Nephron (organoid): ENCODE results near the gene BBOF1.

ENCODE experiments used
- H3K27ac Mint-ChIP-seq, 3 experiments: 2 replicates each; pipeline ENCODE4 v1.8.0; 2020; ENCODE audit warnings: mixed read lengths in 3 of 3, mild to moderate bottlenecking in 2 of 3, moderate library complexity in 1 of 3
- H3K27me3 Mint-ChIP-seq: 2 replicates; pipeline ENCODE4 v1.8.0; 2021; ENCODE audit warnings: low read depth, mild to moderate bottlenecking, moderate library complexity, mixed read lengths
- H3K36me3 Mint-ChIP-seq: 2 replicates; pipeline ENCODE4 v1.8.0; 2020; ENCODE audit warnings: low read depth, mixed read lengths
- H3K4me1 Mint-ChIP-seq: 2 replicates; pipeline ENCODE4 v1.8.0; 2020; ENCODE audit warnings: mixed read lengths
- H3K4me3 Mint-ChIP-seq, 3 experiments: 2 replicates each; pipeline ENCODE4 v1.8.0; 2020; ENCODE audit warnings: mild to moderate bottlenecking in 3 of 3, mixed read lengths in 3 of 3, moderate library complexity in 2 of 3
- H3K9me3 Mint-ChIP-seq: 2 replicates; pipeline ENCODE4 v1.8.0; 2020; ENCODE audit warnings: mixed read lengths
- CTCF ChIP-seq, 3 experiments: fragments of 200-600 bp; sonication (generic); IDR thresholded peaks; one replicate each; pipeline ENCODE4 v1.5.0; 2021; ENCODE audit warnings: antibody characterized with exemption in 3 of 3; ENCODE audit not compliant: unreplicated experiment in 3 of 3

The BBOF1 gene

DNA sequence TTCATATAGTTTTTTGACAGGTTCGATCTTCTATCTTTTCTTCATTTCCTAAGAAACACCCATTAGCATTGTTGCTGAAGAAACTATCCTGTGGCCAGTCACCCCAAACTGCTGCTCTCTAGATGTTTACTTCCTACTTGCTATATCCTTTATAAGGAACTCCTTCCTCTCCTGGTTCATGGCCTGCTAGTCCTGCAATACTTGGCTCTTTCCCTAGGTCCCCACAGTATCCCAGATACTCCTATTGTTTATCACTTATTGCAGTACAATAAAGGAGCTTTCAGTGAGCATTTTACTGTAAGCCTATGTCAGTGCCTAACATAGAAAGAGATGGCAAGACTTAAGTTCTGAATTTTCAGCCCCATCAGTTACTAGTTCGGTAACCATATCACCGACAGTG is 62.3 kb downstream of the BBOF1 start:
- H3K27ac Mint-ChIP-seq: no peak overlapping the region

GRCh38 chr14:74083161-74083560 is 64.0 kb downstream of the BBOF1 start:
- Mint-ChIP-seq H3K4me3 (peak overlapping the region; percentile 93 to 97 (median 95)), H3K36me3 (peaks cover under 1% of the 10 kb centered on the region), H3K9me3 (no peaks in the 10 kb centered on the region), H3K4me1 (peaks cover 16% of the 10 kb centered on the region), H3K27me3 (no peaks in the 10 kb centered on the region), H3K27ac (peak overlapping the region in 1 of 3 experiments; percentile 97)
- TF ChIP-seq CTCF (IDR thresholded peaks at IDR 0.05; ENCODE audit: unreplicated experiment in 3 of 3): no peak

More for the DNA sequence above, 62.3 kb downstream of the BBOF1 start:
- Mint-ChIP-seq H3K4me1 (peaks cover 16% of the 10 kb centered on the region), H3K4me3 (peak overlapping the region; percentile 37 to 47 (median 46)), H3K36me3 (peaks cover 12% of the 10 kb centered on the region), H3K27me3 (no peaks in the 10 kb centered on the region), H3K9me3 (no peaks in the 10 kb centered on the region)
- no peak for TF ChIP-seq CTCF (IDR thresholded peaks at IDR 0.05; ENCODE audit: unreplicated experiment in 3 of 3)

DNA sequence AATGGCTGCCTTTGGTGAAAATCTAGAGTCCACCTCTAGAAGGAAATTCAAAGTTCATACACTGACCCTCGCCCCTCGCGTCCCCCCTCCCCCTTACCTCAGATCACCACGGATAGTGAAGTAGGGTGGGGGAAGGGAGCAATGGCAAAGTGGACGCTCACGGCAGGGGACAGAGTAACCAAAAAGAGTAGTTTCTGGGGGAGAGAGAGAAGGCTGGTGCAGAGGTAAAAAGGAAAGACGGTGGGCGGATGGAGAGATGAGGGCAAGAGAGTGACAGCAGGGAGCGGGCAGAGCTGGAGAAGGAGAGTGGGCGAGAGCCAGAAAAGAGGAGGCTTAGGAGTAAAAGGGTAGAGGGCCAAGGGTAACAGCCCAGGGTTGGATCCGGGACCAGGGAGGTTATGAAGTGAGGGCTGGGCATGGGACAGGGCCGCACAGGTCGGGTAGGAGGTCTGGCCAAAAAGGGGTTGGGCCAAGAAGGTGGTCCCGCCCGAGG is 64.7 kb downstream of the BBOF1 start:
- H3K36me3 Mint-ChIP-seq: no peaks in the 10 kb centered on the region
- no peaks in the 10 kb centered on the region for H3K27me3 Mint-ChIP-seq
- H3K27ac Mint-ChIP-seq: peak overlapping the region; percentile 59 to 97 (median 75)
- H3K4me3 Mint-ChIP-seq: peak overlapping the region; percentile 93 to 97 (median 95)
- TF ChIP-seq CTCF (IDR thresholded peaks at IDR 0.05; ENCODE audit: unreplicated experiment in 3 of 3): no peak
- H3K9me3 Mint-ChIP-seq: no peaks in the 10 kb centered on the region
- peaks cover 16% of the 10 kb centered on the region for H3K4me1 Mint-ChIP-seq

DNA sequence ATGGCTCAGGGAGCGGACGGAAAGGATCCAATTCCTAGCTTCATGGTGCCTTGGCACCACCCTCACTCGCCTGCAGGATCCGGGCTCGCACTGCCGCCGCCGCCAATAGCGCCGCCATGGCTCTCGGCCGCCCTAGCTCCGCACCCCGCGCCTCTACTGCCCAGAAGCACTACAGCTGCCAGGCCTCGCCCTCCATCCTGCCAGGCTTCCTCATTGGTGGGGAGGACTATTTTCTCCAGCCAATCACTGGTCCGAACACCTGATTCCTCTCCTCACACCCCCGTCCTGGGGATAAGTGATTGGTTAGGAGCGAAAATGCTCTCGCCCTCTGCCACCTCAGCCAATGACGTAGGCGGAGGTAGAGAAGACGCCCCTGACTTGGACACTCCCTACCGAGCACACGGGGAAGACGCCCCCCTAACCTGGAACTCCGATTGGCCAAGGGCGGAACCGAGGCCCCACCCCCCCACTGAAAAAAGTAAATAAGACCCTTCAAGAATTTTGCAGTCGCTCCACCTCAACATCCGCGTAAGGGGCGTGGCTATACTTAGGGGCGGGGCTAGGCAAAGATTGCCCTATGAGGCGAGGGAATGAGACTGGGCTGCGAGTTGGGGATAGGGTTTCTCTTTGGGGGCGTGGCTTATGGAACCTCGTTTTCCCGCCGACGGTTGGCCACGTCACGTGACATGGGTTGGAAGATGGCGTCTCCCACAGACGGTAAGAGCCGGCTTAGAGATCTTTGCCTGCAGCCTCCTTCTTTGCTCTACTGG is 65.3 kb downstream of the BBOF1 start, which contains the start of the genes ALDH6A1 and LIN52:
TSS of gene ALDH6A1 (minus strand) at position 177 of the 770 bp plus-strand sequence. CDS start at position 118, 59 bp downstream.
TSS of gene LIN52 (plus strand) at position 680 of the 770 bp plus-strand sequence. CDS start at position 699, 19 bp downstream.
- Mint-ChIP-seq H3K4me3 (peak within 1 kb of the TSS; percentile 93 to 97 (median 95)), H3K9me3 (no peaks in the 10 kb centered on the region), H3K4me1 (peaks cover 16% of the 10 kb centered on the region), H3K27me3 (no peaks in the 10 kb centered on the region), H3K36me3 (no peaks in the 10 kb centered on the region), H3K27ac (peak within 1 kb of the TSS; percentile 59 to 97 (median 75))
- no peak for TF ChIP-seq CTCF (IDR thresholded peaks at IDR 0.05; ENCODE audit: unreplicated experiment in 3 of 3)

DNA sequence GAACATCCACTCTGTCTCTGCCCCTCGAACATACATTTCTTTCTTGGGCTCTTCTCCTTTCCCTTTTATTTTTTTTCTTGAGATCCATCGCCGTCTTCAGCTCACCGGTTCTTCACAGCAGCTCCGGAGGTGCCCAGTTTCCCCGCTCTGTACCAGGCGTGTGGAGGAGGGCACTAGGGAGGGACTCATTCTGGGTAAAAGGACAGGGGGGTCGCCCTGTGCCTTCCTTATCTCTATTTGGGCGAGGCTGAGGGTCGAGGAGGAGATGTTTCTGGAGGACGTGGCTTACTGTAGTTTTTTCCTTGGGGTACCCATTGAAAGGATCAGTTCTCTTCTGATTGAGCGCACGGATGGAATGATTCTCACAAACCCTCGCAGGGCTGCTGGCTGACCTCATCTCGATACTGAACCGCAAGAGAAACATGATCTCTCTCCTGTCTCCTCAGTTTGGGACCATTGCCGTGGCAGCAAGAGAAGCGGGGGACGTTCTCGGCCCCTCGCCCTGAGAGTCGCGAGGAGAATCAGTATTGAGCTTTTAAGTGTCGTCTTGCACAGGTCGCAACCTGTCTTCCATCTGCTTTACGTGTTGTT is 66.0 kb downstream of the BBOF1 start:
- H3K4me3 Mint-ChIP-seq: peak overlapping the region; percentile 93 to 97 (median 95)
- TF ChIP-seq CTCF (IDR thresholded peaks at IDR 0.05; ENCODE audit: unreplicated experiment in 3 of 3): no peak

More for the DNA sequence above, 66.0 kb downstream of the BBOF1 start:
- peak overlapping the region; percentile 39 to 97 (median 75) for H3K27ac Mint-ChIP-seq
- no peaks in the 10 kb centered on the region for H3K36me3 Mint-ChIP-seq
- no peaks in the 10 kb centered on the region for H3K9me3 Mint-ChIP-seq
- no peaks in the 10 kb centered on the region for H3K27me3 Mint-ChIP-seq
- H3K4me1 Mint-ChIP-seq: peaks cover 16% of the 10 kb centered on the region
